RCC 7860 (cell line): ENCODE data around the gene BCL10.

Source experiments
- DNase-seq: peaks from one replicate; pipeline ENCODE4 v3.0.0-alpha.2; 2015; ENCODE audit warnings: low spot score
- FAIRE-seq: peaks from 2 replicates; lab custom pipeline; 2012; peaks lifted over from hg19 to GRCh38; lab: Jason Lieb, UNC

BCL10 gene

GRCh38 chr1:85224734-85225623 is 51.5 kb downstream of the BCL10 start:
- no peak for FAIRE-seq
- DNase-seq, result no peak

GRCh38 chr1:85224295-85224694 is 52.1 kb downstream of the BCL10 start:
- FAIRE-seq (no peak), DNase-seq (no peak)

- FAIRE-seq (no peak), DNase-seq (no peak)
Measured at GRCh38 chr1:85223334-85223733, 53.1 kb downstream of the BCL10 start.

GRCh38 chr1:85220756-85221201 is 55.7 kb downstream of the BCL10 start:
- no peak for FAIRE-seq
- DNase-seq, result no peak

- FAIRE-seq (no peak), DNase-seq (no peak)
Measured at GRCh38 chr1:85219853-85220610, 56.4 kb downstream of the BCL10 start.

- FAIRE-seq, result no peak
Measured at GRCh38 chr1:85216697-85217096, 59.7 kb downstream of the BCL10 start.

More at GRCh38 chr1:85216697-85217096, 59.7 kb downstream of the BCL10 start:
- DNase-seq, result no peak
